CD4-positive, alpha-beta T cell (primary cell): ENCODE data around the gene CTSL. TPM values are rescaled to one million over a fixed set of nuclear protein-coding genes. Genes with fewer than 3 reads are reported as not detected.

Experiments
- ATAC-seq: fragments of 200-7000 bp; cut with Tn5 transposase; one replicate; pipeline ENCODE4 v1.10.0; 2022; ENCODE audit warnings: mild to moderate bottlenecking; ENCODE audit not compliant: poor library complexity
- CTCF ChIA-PET: fragments of 350-600 bp; sonication (Branson Sonifier 250); formaldehyde crosslinking; loops from one replicate; lab custom pipeline; 2021; ENCODE audit warnings: antibody characterized with exemption, inconsistent platforms; lab: Charles Lee
- POLR2A ChIA-PET: fragments of 350-600 bp; sonication (Branson Sonifier 250); formaldehyde crosslinking; loops from one replicate; lab custom pipeline; 2021; ENCODE audit warnings: antibody characterized with exemption, inconsistent platforms; lab: Charles Lee
- DNase-seq, 14 experiments: peaks; one replicate each; pipeline ENCODE4 v3.0.0-alpha.2; 2013 to 2020; ENCODE audit warnings: mixed read lengths in 2 of 14
- H3K27ac ChIP-seq, 2 donors: one replicate each; pipeline versions ENCODE4 v1.5.1 to v1.7.0; 2013; ENCODE audit warnings: low read length in 2 of 2, low read depth in 1 of 2, mild to moderate bottlenecking in 1 of 2
- H3K27me3 ChIP-seq, 2 experiments: 1 replicate in 1 of 2; 2 replicates in 1 of 2; pipeline versions ENCODE4 v1.6.1 to v1.7.0; 2013; ENCODE audit warnings: low read length in 2 of 2, control low read depth in 1 of 2, mild to moderate bottlenecking in 1 of 2, moderate library complexity in 1 of 2; ENCODE audit not compliant: insufficient read depth in 2 of 2, control insufficient read depth in 1 of 2
- H3K36me3 ChIP-seq: one replicate; pipeline ENCODE4 v1.6.1; 2013; ENCODE audit warnings: low read length, control low read depth; ENCODE audit not compliant: insufficient read depth
- H3K4me1 ChIP-seq: one replicate; pipeline ENCODE4 v1.6.1; 2013; ENCODE audit warnings: low read length, control low read depth; ENCODE audit not compliant: insufficient read depth
- H3K4me3 ChIP-seq: one replicate; pipeline ENCODE4 v1.5.1; 2013; ENCODE audit warnings: mild to moderate bottlenecking, low read length, moderate library complexity
- H3K9me3 ChIP-seq, 2 experiments: 1 replicate in 1 of 2; 2 replicates in 1 of 2; pipeline versions ENCODE4 v1.6.1 to v1.7.0; 2013; ENCODE audit warnings: low read length in 2 of 2, mild to moderate bottlenecking in 2 of 2, control low read depth in 1 of 2, moderate library complexity in 1 of 2; ENCODE audit not compliant: control insufficient read depth in 1 of 2, insufficient read depth in 1 of 2
- H3K27ac Mint-ChIP-seq: one replicate; pipeline ENCODE4 v1.8.0; 2020; ENCODE audit warnings: mixed read lengths
- H3K27me3 Mint-ChIP-seq: one replicate; pipeline ENCODE4 v1.8.0; 2021; ENCODE audit warnings: mixed read lengths
- H3K36me3 Mint-ChIP-seq: one replicate; pipeline ENCODE4 v1.8.0; 2021; ENCODE audit warnings: low read depth, mixed read lengths
- H3K4me1 Mint-ChIP-seq: one replicate; pipeline ENCODE4 v1.8.0; 2021; ENCODE audit warnings: low read depth, mixed read lengths
- H3K4me3 Mint-ChIP-seq: one replicate; pipeline ENCODE4 v1.8.0; 2020; ENCODE audit warnings: mild to moderate bottlenecking, mixed read lengths
- H3K9me3 Mint-ChIP-seq: one replicate; pipeline ENCODE4 v1.8.0; 2020; ENCODE audit warnings: mixed read lengths
- CTCF ChIP-seq: fragments of 200-600 bp; IDR thresholded peaks from one replicate; pipeline ENCODE4 v1.8.0; 2022; ENCODE audit warnings: antibody characterized with exemption, mild to moderate bottlenecking
- intact Hi-C, 2 experiments: fragments of 100-400 bp; cut with DNase I in 1 of 2; cut with micrococcal nuclease in 1 of 2; formaldehyde crosslinking; loops; one replicate each; pipeline versions ENCODE4 v1.15.1 to v1.9.0; 2023 to 2025; cut with DNase I, micrococcal nuclease
- total RNA-seq, 174 experiments: library from RNA in 2 of 174; stranded (reverse) in 2 of 174; gene quantifications; one replicate each; pipeline ENCODE4 v1.2.3 and lab custom pipeline; 2021 to 2026

CTSL gene
- total RNA-seq, 2 experiments from 2014 or later: 7.5 to 7.9 TPM

DNA sequence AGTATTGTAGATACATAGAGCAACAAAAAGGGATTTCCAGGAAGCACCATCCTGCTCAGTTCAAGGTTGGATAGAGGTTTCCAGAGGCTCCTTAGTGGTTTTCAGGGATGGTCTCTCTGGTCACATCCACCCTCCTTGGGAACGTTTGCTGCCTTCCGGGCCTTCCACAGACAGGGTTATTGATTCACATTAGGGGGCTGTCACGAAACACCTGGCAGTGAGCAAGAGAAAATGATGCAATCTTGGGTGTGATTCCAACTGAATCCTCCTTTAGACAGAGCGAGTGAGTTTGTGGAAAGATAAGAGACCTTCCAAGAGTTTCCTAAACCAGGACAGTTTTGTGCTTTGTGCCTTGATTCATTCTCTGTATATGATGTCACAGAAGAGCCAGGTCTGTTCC, 43.8 kb upstream of the CTSL start:
- TF ChIP-seq CTCF: no peak
- CTCF ChIA-PET: no interaction called here
- Histone ChIP-seq H3K4me3 (no peak overlapping the region), H3K27me3 (no peaks in the 10 kb centered on the region), H3K36me3 (no peaks in the 10 kb centered on the region), H3K9me3 (peaks cover 0 to 6% of the 10 kb centered on the region in 2 experiments), H3K4me1 (peaks cover 27% of the 10 kb centered on the region), H3K27ac (no peak overlapping the region)
- no peaks in the 10 kb centered on the region for H3K36me3 Mint-ChIP-seq
- H3K9me3 Mint-ChIP-seq: no peaks in the 10 kb centered on the region
- H3K27ac Mint-ChIP-seq: no peak overlapping the region
- DNase-seq (no peak), ATAC-seq (no peak)
- intact Hi-C loops: loop anchor here in 1 of 2 experiments (10.0 kb wide), 1 partner anchor 293 kb away; the partner anchor contains the start of gene CDK20
- no peaks in the 10 kb centered on the region for H3K27me3 Mint-ChIP-seq
- peaks cover 39% of the 10 kb centered on the region for H3K4me1 Mint-ChIP-seq
- H3K4me3 Mint-ChIP-seq: no peak overlapping the region
- POLR2A ChIA-PET: no interaction called here

- Histone ChIP-seq H3K4me1 (peaks cover 27% of the 10 kb centered on the region), H3K9me3 (peaks cover 0 to 6% of the 10 kb centered on the region in 2 experiments), H3K4me3 (no peak overlapping the region), H3K27ac (no peak overlapping the region), H3K27me3 (no peaks in the 10 kb centered on the region), H3K36me3 (no peaks in the 10 kb centered on the region)
- H3K36me3 Mint-ChIP-seq: no peaks in the 10 kb centered on the region
- H3K4me1 Mint-ChIP-seq: peaks cover 42% of the 10 kb centered on the region
- H3K4me3 Mint-ChIP-seq: no peak overlapping the region
- ChIA-PET POLR2A (no interaction called here), CTCF (no interaction called here)
- TF ChIP-seq CTCF: no peak
- H3K27me3 Mint-ChIP-seq: no peaks in the 10 kb centered on the region
- ATAC-seq: no peak
- H3K27ac Mint-ChIP-seq: no peak overlapping the region
- intact Hi-C loops: loop anchor here in 1 of 2 experiments (10.0 kb wide), 1 partner anchor 292 kb away; the partner anchor contains the start of gene CDK20
- no peak for DNase-seq
- H3K9me3 Mint-ChIP-seq: no peaks in the 10 kb centered on the region
These were observed 43.3 kb upstream of the CTSL start for GRCh38 chr9:87682618-87683017.

GRCh38 chr9:87683751-87684626, 41.9 kb upstream of the CTSL start:
- H3K4me3 ChIP-seq: no peak overlapping the region
- intact Hi-C loops: loop anchor here in 1 of 2 experiments (10.0 kb wide), 1 partner anchor 291 kb away; the partner anchor contains the start of gene CDK20
- H3K36me3 ChIP-seq: no peaks in the 10 kb centered on the region
- H3K4me1 ChIP-seq: peaks cover 22% of the 10 kb centered on the region
- ChIA-PET POLR2A (no interaction called here), CTCF (no interaction called here)
- H3K9me3 ChIP-seq: peaks cover 0 to 6% of the 10 kb centered on the region in 2 experiments
- Mint-ChIP-seq H3K36me3 (no peaks in the 10 kb centered on the region), H3K27me3 (no peaks in the 10 kb centered on the region), H3K27ac (no peak overlapping the region), H3K9me3 (no peaks in the 10 kb centered on the region), H3K4me1 (peaks cover 33% of the 10 kb centered on the region), H3K4me3 (no peak overlapping the region)
- no peak for DNase-seq
- no peak for TF ChIP-seq CTCF
- no peak overlapping the region for H3K27ac ChIP-seq
- H3K27me3 ChIP-seq: no peaks in the 10 kb centered on the region
- no peak for ATAC-seq
